GM12878 (cell line): ENCODE results near the gene CLIC3.
"Not testable (repeated sequence)": the region's sequence is repeated elsewhere in the genome, so short reads cannot be mapped to it uniquely, and the experiment has no call there.

Experiments
- CTCF ChIP-seq, 3 experiments: IDR thresholded peaks in 2 of 3; conservative IDR thresholded peaks in 1 of 3; 2 replicates each; pipeline ENCODE4 v1.5.1; 2011; ENCODE audit warnings: low read depth in 3 of 3, low read length in 3 of 3, mild to moderate bottlenecking in 3 of 3, control low read depth in 2 of 3, moderate library complexity in 2 of 3, inconsistent platforms in 1 of 3, mixed read lengths in 1 of 3; ENCODE audit not compliant: control insufficient read depth in 2 of 3, insufficient read depth in 1 of 3; ENCODE audit errors: extremely low read depth in 1 of 3
- ELK1 ChIP-seq: IDR thresholded peaks from 2 replicates; pipeline ENCODE4 v1.6.1; 2012; ENCODE audit warnings: low read depth, low read length, improper control_type of control experiment
- EZH2 ChIP-seq: IDR thresholded peaks from 2 replicates; pipeline ENCODE4 v1.6.1; 2012; ENCODE audit warnings: low read depth, mild to moderate bottlenecking, control low read depth, inconsistent platforms, low read length, borderline replicate concordance; ENCODE audit not compliant: control insufficient read depth
- HDGF ChIP-seq: fragments of 450-650 bp; IDR thresholded peaks from 2 replicates; pipeline ENCODE4 v1.6.1; 2016; ENCODE audit warnings: antibody characterized with exemption
- KDM1A ChIP-seq: fragments of 200-600 bp; sonication (generic); IDR thresholded peaks from 2 replicates; pipeline ENCODE4 v1.6.1; 2016; ENCODE audit warnings: borderline replicate concordance
- NR2F1 ChIP-seq: fragments of 450-650 bp; conservative IDR thresholded peaks from 2 replicates; pipeline ENCODE4 v1.6.1; 2017; ENCODE audit warnings: mild to moderate bottlenecking
- POLR2AphosphoS5 ChIP-seq: IDR thresholded peaks from 2 replicates; pipeline ENCODE4 v1.6.1; 2011; ENCODE audit warnings: mild to moderate bottlenecking, low read length, inconsistent platforms
- PRDM15 ChIP-seq: fragments of 450-650 bp; formaldehyde crosslinking; IDR thresholded peaks from 2 replicates; pipeline ENCODE4 v1.4.0; 2020; ENCODE audit warnings: mild to moderate bottlenecking, moderate library complexity
- RAD21 ChIP-seq: IDR thresholded peaks from 2 replicates; pipeline ENCODE4 v1.6.1; 2011; ENCODE audit warnings: mild to moderate bottlenecking, low read depth, low read length, moderate library complexity; ENCODE audit not compliant: insufficient read depth
- SP1 ChIP-seq: IDR thresholded peaks from one replicate; pipeline ENCODE4 v1.6.1; 2011; ENCODE audit warnings: low read depth, low read length
- ZNF217 ChIP-seq: fragments of 450-650 bp; IDR thresholded peaks from 2 replicates; pipeline ENCODE4 v1.6.1; 2017; ENCODE audit warnings: antibody characterized with exemption, mild to moderate bottlenecking

DNA sequence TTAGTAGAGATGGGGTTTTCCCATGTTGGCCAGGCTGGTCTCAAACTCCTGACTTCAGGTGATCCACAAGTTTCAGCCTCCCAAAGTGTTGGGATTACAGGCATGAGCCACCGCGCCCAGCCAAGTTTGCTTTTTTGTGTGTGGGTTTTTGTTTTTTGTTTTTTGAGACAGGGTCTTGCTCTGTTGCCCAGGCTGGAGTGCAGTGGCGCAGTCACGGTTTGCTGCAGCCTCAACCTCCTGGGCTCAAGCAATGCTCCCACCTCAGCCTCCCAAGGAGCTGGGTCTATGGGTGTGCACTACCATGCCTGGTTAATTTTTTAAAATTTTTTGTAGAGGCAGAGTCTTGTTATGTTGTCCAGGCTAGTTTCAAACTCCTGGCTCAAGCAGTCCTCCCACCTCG lies 37.1 kb upstream of the CLIC3 start:
- not testable (repeated sequence) for TF ChIP-seq KDM1A; POLR2AphosphoS5; HDGF; CTCF (IDR thresholded peaks at IDR 0.05 in 2 of 3, conservative IDR thresholded peaks at IDR 0.05 in 1 of 3; ENCODE audit: control insufficient read depth in 2 of 3, extremely low read depth in 1 of 3, insufficient read depth in 1 of 3, low read depth in 3 of 3, low read length in 3 of 3); NR2F1; RAD21; PRDM15 (CRISPR knock-in tag); EZH2; ZNF217; SP1; ELK1
